ENCODE data around the gene DELE1. TPM values are rescaled to one million over a fixed set of nuclear protein-coding genes. Genes with fewer than 3 reads are reported as not detected.

Gene DELE1
- total and polyA plus RNA-seq, 4 donors = 46.3 to 141 (median 69.2) TPM

DNA sequence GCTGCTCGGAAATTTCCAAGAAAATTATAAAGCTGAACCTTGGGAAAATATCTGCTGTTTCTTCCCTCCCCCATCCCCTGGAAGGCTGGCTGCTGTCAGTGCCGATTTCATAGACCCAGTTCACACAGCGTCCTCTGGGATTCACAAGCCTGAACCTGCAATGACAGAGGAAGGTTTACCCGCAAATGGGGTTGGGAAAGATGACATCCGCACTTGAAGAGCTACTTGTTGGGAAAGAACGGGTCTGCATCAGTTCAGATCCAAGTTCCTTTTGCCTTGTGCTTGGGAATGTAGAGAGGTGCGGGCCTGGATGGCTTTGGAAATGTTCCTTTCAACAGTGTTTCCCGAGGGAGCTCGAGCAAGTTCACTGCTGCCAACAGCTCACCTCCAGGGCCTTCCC, 20.4 kb downstream of the DELE1 start:
- ATAC-seq (ENCODE audit: insufficient read depth, low FRiP score) = no peak
- no peak for DNase-seq
- Histone ChIP-seq H3K27me3 (ENCODE audit: control insufficient read depth in 3 of 3, insufficient read depth in 3 of 3, low read length in 2 of 3) (peaks cover 0 to 7% (median 0%) of the 10 kb centered on the region in 3 donors), H3K4me3 (no peak overlapping the region), H3K27ac (ENCODE audit: low read depth in 1 of 2, low read length in 1 of 2) (no peak overlapping the region), H3K4me1 (ENCODE audit: control insufficient read depth in 5 of 5, insufficient read depth in 5 of 5, low read length in 5 of 5) (peaks cover 0 to 20% (median 5%) of the 10 kb centered on the region in 5 donors), H3K36me3 (ENCODE audit: control insufficient read depth in 4 of 4, insufficient read depth in 4 of 4, low read length in 4 of 4) (peaks cover 0 to 13% (median 0%) of the 10 kb centered on the region in 4 donors), H3K9ac (ENCODE audit: insufficient read depth in 1 of 2, low read length in 2 of 2) (no peak overlapping the region), H3K9me3 (ENCODE audit: control insufficient read depth in 4 of 4, insufficient read depth in 3 of 4, low read length in 3 of 4) (no peaks in the 10 kb centered on the region)
- TF ChIP-seq, protein P1, sequence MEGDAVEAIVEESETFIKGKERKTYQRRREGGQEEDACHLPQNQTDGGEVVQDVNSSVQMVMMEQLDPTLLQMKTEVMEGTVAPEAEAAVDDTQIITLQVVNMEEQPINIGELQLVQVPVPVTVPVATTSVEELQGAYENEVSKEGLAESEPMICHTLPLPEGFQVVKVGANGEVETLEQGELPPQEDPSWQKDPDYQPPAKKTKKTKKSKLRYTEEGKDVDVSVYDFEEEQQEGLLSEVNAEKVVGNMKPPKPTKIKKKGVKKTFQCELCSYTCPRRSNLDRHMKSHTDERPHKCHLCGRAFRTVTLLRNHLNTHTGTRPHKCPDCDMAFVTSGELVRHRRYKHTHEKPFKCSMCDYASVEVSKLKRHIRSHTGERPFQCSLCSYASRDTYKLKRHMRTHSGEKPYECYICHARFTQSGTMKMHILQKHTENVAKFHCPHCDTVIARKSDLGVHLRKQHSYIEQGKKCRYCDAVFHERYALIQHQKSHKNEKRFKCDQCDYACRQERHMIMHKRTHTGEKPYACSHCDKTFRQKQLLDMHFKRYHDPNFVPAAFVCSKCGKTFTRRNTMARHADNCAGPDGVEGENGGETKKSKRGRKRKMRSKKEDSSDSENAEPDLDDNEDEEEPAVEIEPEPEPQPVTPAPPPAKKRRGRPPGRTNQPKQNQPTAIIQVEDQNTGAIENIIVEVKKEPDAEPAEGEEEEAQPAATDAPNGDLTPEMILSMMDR (IDR thresholded peaks at IDR 0.05; ENCODE audit: control extremely low read depth, extremely low read depth) = no peak
- 80 to 82% methylated on average over 9 of the region's 9 CpGs for WGBS, 2 donors

DNA sequence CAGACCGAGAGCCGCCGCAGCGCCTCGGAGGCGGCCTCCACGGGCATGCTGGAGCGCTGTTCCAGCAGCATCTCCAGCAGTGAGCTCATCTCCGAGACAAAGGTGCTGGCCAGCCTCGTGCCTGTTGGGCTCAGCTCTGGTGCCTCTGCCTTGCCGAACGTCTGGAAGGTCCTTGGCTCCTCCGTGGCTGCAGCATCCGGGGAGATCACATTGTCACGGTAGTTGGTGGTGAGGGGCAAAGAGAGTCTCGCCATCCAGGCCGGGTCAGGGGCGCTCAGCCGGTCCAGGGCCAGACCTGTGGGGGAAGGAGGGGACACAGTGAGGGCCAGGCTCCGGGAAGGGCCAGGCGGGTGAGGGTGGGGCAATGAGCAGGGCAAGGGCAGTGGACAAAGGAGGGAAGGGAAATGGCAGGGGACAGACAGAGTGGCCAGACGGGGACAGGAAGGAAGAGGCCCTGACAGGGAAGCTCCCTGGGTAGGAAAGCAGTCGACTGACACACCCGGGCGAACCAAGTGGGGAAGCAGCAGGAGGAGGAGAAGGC, 21.9 kb downstream of the DELE1 start:
- WGBS, 2 donors = 46 to 59% methylated on average over 25 of the region's 25 CpGs
- TF ChIP-seq, protein P1 (IDR thresholded peaks at IDR 0.05; ENCODE audit: control extremely low read depth, extremely low read depth) = no peak
- no peak overlapping the region for H3K4me3 ChIP-seq
- peak overlapping the region in 1 of 2 donors; percentile 60 for H3K27ac ChIP-seq (ENCODE audit: low read depth in 1 of 2, low read length in 1 of 2)
- H3K9me3 ChIP-seq (ENCODE audit: control insufficient read depth in 4 of 4, insufficient read depth in 3 of 4, low read length in 3 of 4) = no peaks in the 10 kb centered on the region
- peaks cover 0 to 25% (median 5%) of the 10 kb centered on the region in 5 donors for H3K4me1 ChIP-seq (ENCODE audit: control insufficient read depth in 5 of 5, insufficient read depth in 5 of 5, low read length in 5 of 5)
- H3K27me3 ChIP-seq (ENCODE audit: control insufficient read depth in 3 of 3, insufficient read depth in 3 of 3, low read length in 2 of 3) = peaks cover 0 to 7% (median 0%) of the 10 kb centered on the region in 3 donors
- peak; percentile 31 to 55 (median 32) for DNase-seq
- peaks cover 0 to 14% (median under 1%) of the 10 kb centered on the region in 4 donors for H3K36me3 ChIP-seq (ENCODE audit: control insufficient read depth in 4 of 4, insufficient read depth in 4 of 4, low read length in 4 of 4)
- no peak overlapping the region for H3K9ac ChIP-seq (ENCODE audit: insufficient read depth in 1 of 2, low read length in 2 of 2)
- peak; percentile 64 for ATAC-seq (ENCODE audit: insufficient read depth, low FRiP score)

DNA sequence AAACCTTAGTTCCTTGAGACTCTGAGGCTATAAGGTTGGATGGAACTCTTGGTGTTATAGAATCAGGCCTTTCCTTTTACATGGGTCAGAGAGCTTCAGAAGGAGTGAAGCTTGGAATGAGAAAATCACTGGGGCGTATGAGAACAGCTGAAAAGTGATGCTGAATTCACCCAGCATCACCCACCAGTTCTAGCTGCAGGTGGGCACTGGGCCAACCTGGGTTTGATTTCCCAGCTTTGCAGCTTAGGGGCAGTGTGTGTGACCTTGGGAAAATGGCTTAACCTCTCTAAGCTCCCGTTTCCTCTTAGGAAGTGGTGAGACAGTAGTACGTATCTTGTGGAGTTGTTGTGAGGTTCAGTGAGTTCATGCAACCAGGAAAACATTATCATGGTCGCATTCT, 23.6 kb downstream of the DELE1 start:
- ATAC-seq (ENCODE audit: insufficient read depth, low FRiP score) = no peak
- Histone ChIP-seq H3K27me3 (ENCODE audit: control insufficient read depth in 3 of 3, insufficient read depth in 3 of 3, low read length in 2 of 3) (peaks cover 0 to 7% (median 0%) of the 10 kb centered on the region in 3 donors), H3K4me1 (ENCODE audit: control insufficient read depth in 5 of 5, insufficient read depth in 5 of 5, low read length in 5 of 5) (peaks cover 0 to 25% (median 5%) of the 10 kb centered on the region in 5 donors), H3K9me3 (ENCODE audit: control insufficient read depth in 4 of 4, insufficient read depth in 3 of 4, low read length in 3 of 4) (no peaks in the 10 kb centered on the region), H3K27ac (ENCODE audit: low read depth in 1 of 2, low read length in 1 of 2) (peak overlapping the region in 1 of 2 donors; percentile 48), H3K4me3 (no peak overlapping the region), H3K9ac (ENCODE audit: insufficient read depth in 1 of 2, low read length in 2 of 2) (no peak overlapping the region), H3K36me3 (ENCODE audit: control insufficient read depth in 4 of 4, insufficient read depth in 4 of 4, low read length in 4 of 4) (peaks cover 0 to 15% (median 1%) of the 10 kb centered on the region in 4 donors)
- no peak for DNase-seq
- TF ChIP-seq, protein P1 (IDR thresholded peaks at IDR 0.05; ENCODE audit: control extremely low read depth, extremely low read depth) = no peak
- WGBS, 2 donors = 47 to 50% methylated on average over 4 of the region's 4 CpGs
